ENCODE measurements around the gene GPR137. TPM values are rescaled to one million over a fixed set of nuclear protein-coding genes. Genes with fewer than 3 reads are reported as not detected.
A peak's percentile ranks its signal among the peaks of the same experiment; 100 is the strongest.

The GPR137 gene
- 52.5 TPM for total RNA-seq (ENCODE audit: unreplicated experiment)
- long read RNA-seq, partial matches to known transcripts: 1 of 10 reads
- long read RNA-seq, other reads (novel, unspliced or antisense): 6 of 10 reads

- DNase-seq: peak; percentile 91
- no peak for TF ChIP-seq CTCF (IDR thresholded peaks at IDR 0.05; ENCODE audit: partially characterized antibody, unreplicated experiment)
- Mint-ChIP-seq H3K27ac (ENCODE audit: unreplicated experiment) (peak within 1 kb of the TSS; percentile 65), H3K27me3 (ENCODE audit: unreplicated experiment) (peaks cover 3% of the 10 kb centered on the region), H3K36me3 (ENCODE audit: unreplicated experiment) (no peaks in the 10 kb centered on the region), H3K4me1 (ENCODE audit: low read depth, unreplicated experiment) (peaks cover 8% of the 10 kb centered on the region), H3K9me3 (ENCODE audit: unreplicated experiment) (peaks cover 8% of the 10 kb centered on the region), H3K4me3 (ENCODE audit: unreplicated experiment) (peak within 1 kb of the TSS; percentile 87)
Observed at GRCh38 chr11:64284962-64285884, at the start of gene GPR137. Gene GPR137, plus strand, starts transcription at chr11:64285848. Its CDS starts 677 bp downstream, at chr11:64286525.

GRCh38 chr11:64237484-64237951, 48.1 kb upstream of the GPR137 start:
- H3K4me3 Mint-ChIP-seq (ENCODE audit: unreplicated experiment): no peak overlapping the region
- no peak for DNase-seq
- TF ChIP-seq CTCF (IDR thresholded peaks at IDR 0.05; ENCODE audit: partially characterized antibody, unreplicated experiment): no peak
- H3K27me3 Mint-ChIP-seq (ENCODE audit: unreplicated experiment): peaks cover 15% of the 10 kb centered on the region
- H3K9me3 Mint-ChIP-seq (ENCODE audit: unreplicated experiment): peaks cover 1% of the 10 kb centered on the region
- H3K4me1 Mint-ChIP-seq (ENCODE audit: low read depth, unreplicated experiment): peaks cover 1% of the 10 kb centered on the region
- no peaks in the 10 kb centered on the region for H3K36me3 Mint-ChIP-seq (ENCODE audit: unreplicated experiment)
- no peak overlapping the region for H3K27ac Mint-ChIP-seq (ENCODE audit: unreplicated experiment)

GRCh38 chr11:64238076-64238475, 47.6 kb upstream of the GPR137 start:
- H3K4me1 Mint-ChIP-seq (ENCODE audit: low read depth, unreplicated experiment): peaks cover 1% of the 10 kb centered on the region
- TF ChIP-seq CTCF (IDR thresholded peaks at IDR 0.05; ENCODE audit: partially characterized antibody, unreplicated experiment): no peak
- no peak overlapping the region for H3K27ac Mint-ChIP-seq (ENCODE audit: unreplicated experiment)
- H3K9me3 Mint-ChIP-seq (ENCODE audit: unreplicated experiment): peaks cover 1% of the 10 kb centered on the region
- no peaks in the 10 kb centered on the region for H3K36me3 Mint-ChIP-seq (ENCODE audit: unreplicated experiment)
- no peak overlapping the region for H3K4me3 Mint-ChIP-seq (ENCODE audit: unreplicated experiment)
- no peak for DNase-seq
- peaks cover 15% of the 10 kb centered on the region for H3K27me3 Mint-ChIP-seq (ENCODE audit: unreplicated experiment)

GRCh38 chr11:64238999-64239398, 46.6 kb upstream of the GPR137 start:
- Mint-ChIP-seq H3K27me3 (ENCODE audit: unreplicated experiment) (peaks cover 14% of the 10 kb centered on the region), H3K36me3 (ENCODE audit: unreplicated experiment) (no peaks in the 10 kb centered on the region)

More at GRCh38 chr11:64238999-64239398, 46.6 kb upstream of the GPR137 start:
- H3K4me3 Mint-ChIP-seq (ENCODE audit: unreplicated experiment): peak overlapping the region; percentile 42
- H3K4me1 Mint-ChIP-seq (ENCODE audit: low read depth, unreplicated experiment): peaks cover 1% of the 10 kb centered on the region
- DNase-seq: no peak
- H3K9me3 Mint-ChIP-seq (ENCODE audit: unreplicated experiment): peaks cover 9% of the 10 kb centered on the region
- no peak for TF ChIP-seq CTCF (IDR thresholded peaks at IDR 0.05; ENCODE audit: partially characterized antibody, unreplicated experiment)
- H3K27ac Mint-ChIP-seq (ENCODE audit: unreplicated experiment): peak overlapping the region; percentile 38

Data from glutamatergic neuron (in vitro differentiated cells).